Measurements from ENCODE around the gene ZDHHC18. TPM values are rescaled to one million over a fixed set of nuclear protein-coding genes. Genes with fewer than 3 reads are reported as not detected.

Gene ZDHHC18
- total RNA-seq, result 21.2 TPM

GRCh38 chr1:26826261-26827105 is at the start of gene ZDHHC18:
ZDHHC18 (plus strand) TSS chr1:26826688; CDS start chr1:26826805, 117 bp downstream.
- DNase-seq (ENCODE audit: low spot score) (peak; percentile 81), ATAC-seq (peak; percentile 84)
- intact Hi-C loops (cut with DNase I), result no loop called here

DNA sequence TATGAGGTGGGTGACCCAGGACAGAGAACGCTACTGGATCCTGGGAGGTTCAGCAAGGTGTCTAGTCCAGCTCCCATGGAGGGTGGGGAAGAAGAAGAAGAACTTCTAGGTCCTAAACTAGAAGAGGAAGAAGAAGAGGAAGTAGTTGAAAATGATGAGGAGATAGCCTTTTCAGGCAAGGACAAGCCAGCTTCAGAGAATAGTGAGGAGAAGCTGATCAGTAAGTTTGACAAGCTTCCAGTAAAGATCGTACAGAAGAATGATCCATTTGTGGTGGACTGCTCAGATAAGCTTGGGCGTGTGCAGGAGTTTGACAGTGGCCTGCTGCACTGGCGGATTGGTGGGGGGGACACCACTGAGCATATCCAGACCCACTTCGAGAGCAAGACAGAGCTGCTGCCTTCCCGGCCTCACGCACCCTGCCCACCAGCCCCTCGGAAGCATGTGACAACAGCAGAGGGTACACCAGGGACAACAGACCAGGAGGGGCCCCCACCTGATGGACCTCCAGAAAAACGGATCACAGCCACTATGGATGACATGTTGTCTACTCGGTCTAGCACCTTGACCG is 47.3 kb upstream of the ZDHHC18 start:
- DNase-seq (ENCODE audit: low spot score) (no peak), ATAC-seq (no peak)
- intact Hi-C loops (cut with DNase I), result no loop called here

DNA sequence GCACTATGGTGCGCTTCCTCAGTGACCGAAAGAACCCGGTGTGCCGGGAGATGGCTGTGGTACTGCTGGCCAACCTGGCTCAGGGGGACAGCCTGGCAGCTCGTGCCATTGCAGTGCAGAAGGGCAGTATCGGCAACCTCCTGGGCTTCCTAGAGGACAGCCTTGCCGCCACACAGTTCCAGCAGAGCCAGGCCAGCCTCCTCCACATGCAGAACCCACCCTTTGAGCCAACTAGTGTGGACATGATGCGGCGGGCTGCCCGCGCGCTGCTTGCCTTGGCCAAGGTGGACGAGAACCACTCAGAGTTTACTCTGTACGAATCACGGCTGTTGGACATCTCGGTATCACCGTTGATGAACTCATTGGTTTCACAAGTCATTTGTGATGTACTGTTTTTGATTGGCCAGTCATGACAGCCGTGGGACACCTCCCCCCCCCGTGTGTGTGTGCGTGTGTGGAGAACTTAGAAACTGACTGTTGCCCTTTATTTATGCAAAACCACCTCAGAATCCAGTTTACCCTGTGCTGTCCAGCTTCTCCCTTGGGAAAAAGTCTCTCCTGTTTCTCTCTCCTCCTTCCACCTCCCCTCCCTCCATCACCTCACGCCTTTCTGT is 46.0 kb upstream of the ZDHHC18 start:
- no peak for ATAC-seq
- intact Hi-C loops (cut with DNase I), result loop anchor here (2.0 kb wide), 1 partner anchor 30 kb away; no protein-coding TSS in a partner anchor
- DNase-seq (ENCODE audit: low spot score), result no peak

- DNase-seq (ENCODE audit: low spot score), result no peak
- no peak for ATAC-seq
- intact Hi-C loops (cut with DNase I), result loop anchor here (2.0 kb wide), 1 partner anchor 31 kb away; no protein-coding TSS in a partner anchor
These were observed 45.2 kb upstream of the ZDHHC18 start for GRCh38 chr1:26781206-26781825.

DNA sequence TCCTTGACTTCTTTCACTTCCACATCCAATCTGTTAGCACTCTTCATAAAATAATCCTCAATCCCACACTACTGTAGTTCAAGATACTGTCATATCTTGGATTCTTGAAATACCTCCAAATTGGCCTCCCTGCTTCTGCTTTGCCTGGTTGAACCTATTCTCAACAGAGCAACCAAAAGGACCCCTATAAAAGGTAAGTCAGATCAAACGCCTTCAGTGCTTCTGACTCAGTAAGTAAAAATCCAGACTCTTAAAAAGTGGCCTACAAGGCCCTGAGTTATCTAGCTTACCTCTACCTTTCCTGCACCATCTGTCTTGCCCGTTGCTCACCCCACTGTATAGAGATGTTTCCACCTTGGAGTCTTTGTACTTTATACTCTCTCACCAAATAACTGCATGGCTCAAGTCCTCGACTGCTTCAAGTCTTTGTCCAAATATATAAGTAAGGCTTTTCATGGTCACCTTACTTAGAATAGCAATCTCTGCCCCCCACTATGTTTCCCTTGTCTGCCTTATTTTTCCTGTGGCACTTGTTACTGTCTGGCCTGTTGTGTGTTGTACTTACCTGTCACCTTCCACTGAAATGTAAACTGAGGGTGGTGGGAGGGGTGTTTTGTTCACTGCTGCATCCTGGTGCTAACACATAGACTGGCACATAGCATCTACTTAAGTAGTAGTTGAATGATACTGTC is 43.8 kb upstream of the ZDHHC18 start:
- no peak for ATAC-seq
- DNase-seq (ENCODE audit: low spot score), result no peak
- intact Hi-C loops (cut with DNase I), result no loop called here

DNA sequence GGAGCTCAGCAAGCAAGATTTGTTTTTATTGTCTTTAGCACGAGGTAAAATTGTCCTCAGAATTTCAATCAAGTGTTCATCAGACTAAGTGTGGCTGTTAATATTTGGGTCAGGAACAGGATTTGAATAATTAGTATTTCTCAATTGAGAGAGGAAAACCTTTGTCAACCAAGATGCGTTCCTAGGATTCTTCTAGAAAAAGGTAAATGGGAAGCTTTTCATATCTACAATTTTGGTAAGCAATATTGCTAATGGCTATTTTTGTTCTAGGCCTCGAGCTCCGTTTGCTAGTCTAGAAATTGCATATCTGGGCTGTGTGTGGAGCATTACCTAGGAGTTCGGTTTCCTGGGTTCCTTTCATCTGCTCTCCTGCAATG is 42.9 kb upstream of the ZDHHC18 start:
- ATAC-seq, result no peak
- no peak for DNase-seq (ENCODE audit: low spot score)
- intact Hi-C loops (cut with DNase I), result no loop called here

DNA sequence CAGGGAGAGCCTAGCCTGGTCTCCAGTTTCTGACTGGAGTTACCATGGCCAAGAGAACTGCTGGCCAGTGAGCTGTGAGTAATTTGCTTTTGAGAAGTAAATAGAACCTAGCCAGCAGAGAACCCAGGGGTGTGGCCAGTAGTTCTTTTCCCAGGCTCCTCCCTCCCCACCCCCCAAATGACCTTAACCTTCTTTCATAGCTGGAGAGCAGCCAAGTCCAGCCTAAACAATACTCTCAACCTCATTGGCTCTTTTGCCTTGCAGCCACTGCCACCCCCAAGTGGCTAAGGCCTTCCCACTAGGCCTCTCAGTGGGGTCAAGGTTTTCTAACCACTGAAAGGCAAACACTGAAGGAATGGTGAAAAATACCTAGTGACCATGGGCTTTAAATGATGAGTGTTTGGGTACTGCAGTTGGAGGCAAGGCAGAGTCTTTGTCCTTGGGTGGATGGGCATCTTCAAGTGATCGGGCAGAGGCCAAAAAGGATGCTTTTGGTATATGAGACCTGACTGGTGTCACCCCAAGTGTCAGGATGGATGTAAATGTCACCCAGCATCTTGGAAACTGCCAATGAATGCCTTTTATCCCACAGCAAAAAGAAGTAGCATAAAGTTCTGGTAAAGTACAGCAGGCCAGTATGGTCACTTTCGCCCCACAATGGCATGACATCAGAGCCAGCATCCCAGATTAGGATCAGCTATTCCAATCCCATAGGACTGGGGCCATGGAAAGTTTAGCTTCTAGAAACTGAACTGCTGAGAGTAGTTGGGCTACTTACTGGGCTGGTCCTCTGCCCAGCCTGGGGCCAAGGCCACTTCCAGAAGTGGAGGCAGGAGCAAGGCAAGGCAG is 42.2 kb upstream of the ZDHHC18 start:
- intact Hi-C loops (cut with DNase I), result no loop called here
- DNase-seq (ENCODE audit: low spot score) (peak; percentile 79), ATAC-seq (peak; percentile 60)

DNA sequence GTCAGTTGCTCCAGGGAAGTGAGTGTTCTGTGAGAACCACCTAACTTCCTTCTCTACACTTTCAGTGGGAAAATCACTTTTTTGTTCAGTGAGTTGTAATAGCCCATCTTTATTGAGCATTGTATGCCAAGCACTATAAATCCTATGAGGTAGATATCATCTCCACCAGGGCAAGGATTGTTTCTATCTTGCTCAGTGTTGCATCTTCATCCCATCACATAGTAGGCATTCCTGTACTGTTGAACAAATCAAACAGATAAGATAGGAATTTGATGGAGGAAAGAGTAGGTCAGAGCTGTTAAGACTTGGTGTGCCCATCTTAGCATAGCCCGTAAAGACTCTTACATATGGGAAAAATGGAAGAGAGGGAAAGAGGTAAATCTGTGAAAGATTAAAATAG is 41.6 kb upstream of the ZDHHC18 start:
- intact Hi-C loops (cut with DNase I), result loop anchor here (5.0 kb wide), 1 partner anchor 178 kb away; no protein-coding TSS in a partner anchor
- ATAC-seq, result no peak
- DNase-seq (ENCODE audit: low spot score), result no peak

DNA sequence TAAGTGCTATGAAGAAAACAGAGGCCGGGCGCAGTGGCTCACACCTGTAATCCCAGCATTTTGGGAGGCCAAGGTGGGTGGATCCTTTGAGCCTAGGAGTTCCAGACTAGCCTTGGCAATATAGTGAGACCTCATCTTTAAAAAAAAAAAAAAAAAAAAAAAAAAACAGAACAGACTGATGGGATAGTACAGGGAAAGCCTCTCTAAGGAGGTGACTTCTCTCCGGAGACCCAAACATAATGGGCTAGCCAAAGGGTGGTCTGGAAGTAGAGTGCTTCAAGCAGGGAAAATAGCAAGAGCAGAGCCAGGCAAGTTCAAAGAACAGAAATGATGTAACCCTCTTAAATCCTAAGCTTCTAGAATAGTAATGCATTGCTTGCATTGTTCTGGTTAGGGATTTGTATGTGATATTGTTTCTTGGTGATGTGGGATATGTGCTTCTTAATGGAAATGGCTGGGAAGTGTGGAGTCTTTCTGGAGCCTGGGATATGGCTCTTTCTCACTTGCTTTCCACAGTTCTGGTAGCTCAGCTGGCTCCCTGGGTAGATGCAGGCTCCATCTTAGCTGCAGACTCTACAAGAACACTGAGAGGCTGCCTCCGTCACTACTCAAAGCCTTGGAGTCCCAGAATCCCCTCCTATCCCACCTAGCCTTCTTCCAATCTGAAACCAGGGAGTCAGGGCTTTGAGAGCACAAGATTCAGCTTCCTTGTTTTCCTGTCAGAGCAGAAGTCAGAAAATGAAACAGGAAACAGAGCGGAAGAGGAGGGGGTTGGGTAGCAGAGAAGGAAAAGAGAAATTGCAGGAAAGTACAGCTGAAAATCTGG is 40.7 kb upstream of the ZDHHC18 start:
- intact Hi-C loops (cut with DNase I), result loop anchor here (5.0 kb wide), 1 partner anchor 179 kb away; no protein-coding TSS in a partner anchor
- no peak for DNase-seq (ENCODE audit: low spot score)
- no peak for ATAC-seq

- ATAC-seq (peak; percentile 70), DNase-seq (ENCODE audit: low spot score) (peak; percentile 83)
- intact Hi-C loops (cut with DNase I), result loop anchor here (1.0 to 5.0 kb wide), 2 partner anchors 91 to 179 kb away; no protein-coding TSS in a partner anchor
These were observed 39.8 kb upstream of the ZDHHC18 start for GRCh38 chr1:26786437-26787380.

- intact Hi-C loops (cut with DNase I), result loop anchor here (1.0 to 5.0 kb wide), 2 partner anchors 92 to 180 kb away; no protein-coding TSS in a partner anchor
- ATAC-seq, result peak; percentile 3
These were observed 39.1 kb upstream of the ZDHHC18 start for GRCh38 chr1:26787381-26787705.

DNA sequence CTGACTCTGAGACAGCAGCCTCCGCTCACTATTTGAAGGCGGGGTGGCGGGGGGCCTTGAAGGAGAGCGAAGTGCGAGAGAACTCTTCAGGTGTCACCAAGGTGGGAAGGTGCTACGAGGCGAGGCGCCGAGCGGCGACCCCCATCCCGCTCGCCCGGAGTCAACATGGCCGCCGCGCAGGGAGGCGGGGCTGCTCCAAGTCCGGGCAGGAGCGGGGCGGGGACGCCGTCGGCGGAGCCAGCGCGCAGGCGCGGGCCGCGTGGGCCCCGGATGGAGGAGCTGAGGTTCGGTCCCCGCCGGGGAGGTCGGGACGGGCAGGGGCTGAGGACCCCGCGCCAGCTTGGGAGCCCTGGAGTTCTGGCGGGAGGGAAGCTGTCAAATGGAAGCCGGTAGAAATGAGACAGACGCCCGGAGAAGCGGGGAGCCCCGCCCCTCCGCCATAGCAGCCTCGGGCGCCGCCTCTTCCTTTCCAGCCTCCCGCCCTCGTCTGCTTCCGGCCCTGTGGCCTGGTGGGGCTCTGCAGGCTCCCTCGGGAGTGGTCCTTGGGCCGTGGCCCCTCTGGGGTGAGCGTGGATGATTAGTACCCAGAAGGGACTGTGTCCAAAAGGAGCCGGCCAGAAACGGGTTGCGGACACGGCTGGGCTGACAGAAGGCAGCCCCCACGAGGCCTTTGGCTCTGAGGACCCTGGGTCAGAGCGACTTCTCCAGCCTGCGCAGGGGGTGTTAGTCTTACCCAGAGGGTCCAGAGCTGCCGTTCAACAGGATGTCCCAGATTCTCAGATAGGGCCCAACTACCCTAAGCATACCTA is 38.6 kb upstream of the ZDHHC18 start, which contains the start of gene PIGV:
Gene PIGV (plus strand): TSS at position 245 of the 809 bp plus-strand sequence. CDS start 2,866 bp downstream, outside the sequence.
- ATAC-seq (peak; percentile 86), DNase-seq (ENCODE audit: low spot score) (peak; percentile 93)
- intact Hi-C loops (cut with DNase I), result loop anchor here (1.0 to 5.0 kb wide), 2 partner anchors 93 to 181 kb away; no protein-coding TSS in a partner anchor

More at GRCh38 chr1:26787381-26787705, 39.1 kb upstream of the ZDHHC18 start:
- no peak for DNase-seq (ENCODE audit: low spot score)

- intact Hi-C loops (cut with DNase I), result loop anchor here (5.0 kb wide), 1 partner anchor 181 kb away; no protein-coding TSS in a partner anchor
- DNase-seq (ENCODE audit: low spot score) (no peak), ATAC-seq (peak; percentile 1)
These were observed 38.0 kb upstream of the ZDHHC18 start for GRCh38 chr1:26788515-26788785.

DNA sequence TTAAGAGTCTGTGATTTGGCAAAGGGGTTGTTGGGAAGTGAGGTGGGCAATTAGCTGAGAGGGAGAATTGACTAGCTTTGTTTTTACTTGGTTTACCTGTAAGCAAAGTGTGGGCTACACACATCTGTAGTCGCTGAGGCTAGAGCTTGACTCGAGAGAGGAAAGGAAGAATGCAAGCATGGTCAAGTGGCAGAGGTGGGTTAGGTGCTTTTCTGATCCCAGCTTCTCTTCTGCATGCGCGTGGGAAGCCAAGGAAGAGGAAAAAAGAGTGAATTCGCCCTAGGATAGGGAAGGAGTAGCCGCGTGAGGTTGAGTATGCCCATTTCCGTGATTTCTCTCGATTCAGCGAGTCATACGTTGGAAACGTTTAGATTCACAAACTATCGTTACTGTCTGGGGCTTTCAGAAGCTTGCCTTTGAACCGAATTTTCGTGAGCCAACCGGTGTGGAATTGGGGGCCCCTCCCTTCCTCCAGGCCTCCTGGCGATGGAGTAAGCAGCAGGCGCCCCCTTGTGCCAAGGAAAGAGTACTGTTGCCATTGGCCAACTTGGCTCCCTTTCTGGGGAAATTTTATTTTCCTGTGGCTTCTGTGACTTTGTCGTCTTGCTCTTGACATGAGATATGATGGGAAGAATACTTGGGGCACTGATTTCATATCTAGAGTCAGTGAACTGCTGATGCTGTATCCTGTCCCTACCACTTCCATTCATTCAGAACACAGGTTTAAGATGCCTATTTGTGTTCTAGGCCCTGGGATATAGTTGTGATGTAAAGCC is 37.5 kb upstream of the ZDHHC18 start:
- DNase-seq (ENCODE audit: low spot score), result peak; percentile 93
- ATAC-seq, result peak; percentile 74
- intact Hi-C loops (cut with DNase I), result loop anchor here (5.0 kb wide), 1 partner anchor 182 kb away; no protein-coding TSS in a partner anchor

- ATAC-seq (no peak), DNase-seq (ENCODE audit: low spot score) (no peak)
- intact Hi-C loops (cut with DNase I), result loop anchor here (5.0 kb wide), 1 partner anchor 182 kb away; no protein-coding TSS in a partner anchor
These were observed 36.9 kb upstream of the ZDHHC18 start for GRCh38 chr1:26789612-26789865.

Data from sciatic nerve (tissue), 2 donors.